ENCODE data around the gene PGC. TPM values are rescaled to one million over a fixed set of nuclear protein-coding genes. Genes with fewer than 3 reads are reported as not detected.

PGC gene
- total and polyA plus RNA-seq, 9 of the 15 experiments (the other 6 are each of a cell fraction or from before 2014, with no cell fraction given) = 0.17 to 0.40 TPM; not detected in 7

DNA sequence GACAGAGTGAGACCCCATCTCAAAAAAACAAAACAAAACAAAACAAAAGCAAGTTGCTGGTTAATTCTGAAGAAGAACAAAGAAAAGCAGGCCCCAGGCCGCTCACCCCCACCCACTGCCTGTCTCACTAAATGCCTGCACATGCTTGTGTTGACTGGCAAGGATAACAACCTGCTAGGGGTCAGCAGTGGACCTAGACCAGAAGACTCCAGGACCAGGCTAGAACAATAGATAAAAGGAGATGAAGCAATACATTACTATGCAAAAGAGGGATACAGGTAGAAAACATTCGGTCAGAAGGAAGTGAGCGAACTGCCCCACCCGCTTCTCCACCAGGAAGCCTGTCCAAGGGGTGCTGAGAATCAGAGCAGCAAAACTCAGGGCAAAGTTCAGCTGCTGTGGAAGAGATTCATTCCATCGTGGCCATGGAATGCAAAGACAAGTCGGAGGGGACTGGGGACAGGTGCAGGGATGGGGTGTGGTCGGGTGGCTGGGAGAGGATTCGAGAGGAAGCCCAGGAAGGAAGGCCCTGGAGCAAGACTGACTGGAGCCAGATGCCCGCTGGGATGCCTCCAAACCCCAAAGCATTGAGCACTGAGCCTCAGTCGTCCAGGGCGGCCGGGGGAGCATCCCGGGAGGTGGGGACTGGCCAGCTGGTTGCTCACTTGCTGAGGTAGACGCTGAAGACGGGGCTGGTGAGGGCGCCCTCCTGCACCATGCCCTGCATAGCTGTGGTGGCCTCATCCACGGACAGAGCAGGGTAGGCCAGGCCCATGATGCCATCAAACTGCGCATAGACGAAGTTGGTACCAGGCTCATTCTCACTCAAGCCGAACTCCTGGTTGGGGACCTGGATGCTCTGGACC is 5.3 kb downstream of the PGC start:
- H3K9me1 ChIP-seq (ENCODE audit: control insufficient read depth, insufficient read depth, low read length) = no peaks in the 10 kb centered on the region
- intact Hi-C loops (cut with micrococcal nuclease) = no loop called here
- no peaks in the 10 kb centered on the region for H3K9me3 ChIP-seq (replicated peaks; ENCODE audit: control insufficient read depth, insufficient read depth, low read depth, low read length)
- ATAC-seq = no peak
- no peak overlapping the region for H3K4me3 ChIP-seq
- FAIRE-seq = no peak
- POLR2A ChIA-PET = interaction anchor here (0.6 kb wide), 1 partner anchor 8 kb away, joined by 3 read pairs; no protein-coding TSS in a partner anchor
- CTCF ChIA-PET (ENCODE audit: low intra/inter-chr PET ratio) = no interaction called here
- no TSS peak for BruUV-seq (replicated peaks)
- peaks cover 29 to 52% of the 10 kb centered on the region in 2 experiments; a peak in 4 of 5 replicates for H3K27me3 ChIP-seq (ENCODE audit: control insufficient read depth in 2 of 2, insufficient read depth in 2 of 2, low read length in 2 of 2)
- H3K27ac ChIP-seq (ENCODE audit: extremely low read depth, low read depth, low read length) = no peak overlapping the region
- H3K9ac ChIP-seq (ENCODE audit: insufficient read depth in 1 of 2, low read depth in 2 of 2, low read length in 2 of 2) = no peak overlapping the region
- peaks cover under 1 to 10% of the 10 kb centered on the region in 2 experiments; a peak in 3 of 5 replicates for H3K4me1 ChIP-seq (replicated peaks in 1 of 2; ENCODE audit: control insufficient read depth in 2 of 2, insufficient read depth in 2 of 2, low read length in 2 of 2)
- no peaks in the 10 kb centered on the region for H3K36me3 ChIP-seq (ENCODE audit: control insufficient read depth, insufficient read depth, low read length)
- H3K79me2 ChIP-seq (ENCODE audit: control insufficient read depth, insufficient read depth, low read length) = no peaks in the 10 kb centered on the region
- no peak overlapping the region for H3K4me2 ChIP-seq (ENCODE audit: insufficient read depth, low read length)
- in situ Hi-C loops (cut with MboI) = no loop called here
- no peaks in the 10 kb centered on the region; the same call in none of the 2 replicates for H4K20me1 ChIP-seq (replicated peaks; ENCODE audit: control insufficient read depth, insufficient read depth, low read length)
- no peak for TF ChIP-seq NFRKB (IDR thresholded peaks at IDR 0.05; ENCODE audit: low read depth)
- TF ChIP-seq CEBPB (tag; IDR thresholded peaks at IDR 0.05) = peak; percentile 65
- no peak for TF ChIP-seq CEBPG (CRISPR knock-in tag; IDR thresholded peaks at IDR 0.05)
- TF ChIP-seq CEBPG (tag; conservative IDR thresholded peaks at IDR 0.05 in 1 of 2, IDR thresholded peaks at IDR 0.05 in 1 of 2) = peak; percentile 31 to 38; a peak in 1 of 4 replicates
- no peak for TF ChIP-seq ZNF174 (CRISPR knock-in tag; IDR thresholded peaks at IDR 0.05)
- TF ChIP-seq ZNF121 (CRISPR knock-in tag; conservative IDR thresholded peaks at IDR 0.05) = no peak
- no peak overlapping the region for H2AFZ ChIP-seq (ENCODE audit: low read depth, low read length)
- 13% methylated on average over 20 of the region's 20 CpGs for WGBS (ENCODE audit: insufficient coverage, low coverage, missing lambda C conversion rate)
- no peak for DNase-seq (ENCODE audit: extremely low read depth in 1 of 4, low spot score in 3 of 4)
